GM19452 (cell line): ENCODE measurements around the gene MRGPRG.

Source experiments
- ATAC-seq: cut with Tn5 transposase; IDR thresholded peaks from one replicate; pipeline ENCODE4 v1.9.1; 2021; ENCODE audit not compliant: unreplicated experiment

MRGPRG gene

GRCh38 chr11:3225826-3226750 is 7.5 kb upstream of the MRGPRG start:
- no peak for ATAC-seq

- ATAC-seq, result no peak
These were observed 6.6 kb upstream of the MRGPRG start for GRCh38 chr11:3225159-3225758.

GRCh38 chr11:3224401-3225057 is 5.9 kb upstream of the MRGPRG start:
- ATAC-seq, result no peak

- no peak for ATAC-seq
These were observed 5.3 kb upstream of the MRGPRG start for GRCh38 chr11:3223932-3224381.

GRCh38 chr11:3222941-3223915 is 4.6 kb upstream of the MRGPRG start:
- ATAC-seq, result no peak

- ATAC-seq, result no peak
These were observed 3.6 kb upstream of the MRGPRG start for GRCh38 chr11:3222003-3222855.

- ATAC-seq, result no peak
These were observed 2.9 kb upstream of the MRGPRG start for GRCh38 chr11:3221408-3222002.

GRCh38 chr11:3220521-3221407 is 2.2 kb upstream of the MRGPRG start:
- no peak for ATAC-seq

GRCh38 chr11:3220101-3220500 is 1.5 kb upstream of the MRGPRG start:
- no peak for ATAC-seq

GRCh38 chr11:3219281-3219892 is 774 bp upstream of the MRGPRG start:
- no peak for ATAC-seq

GRCh38 chr11:3217818-3218482 is 663 bp downstream of the MRGPRG start:
- ATAC-seq, result no peak

- ATAC-seq, result no peak
These were observed 2.5 kb downstream of the MRGPRG start for GRCh38 chr11:3216027-3216525.

GRCh38 chr11:3215346-3216026 is 3.1 kb downstream of the MRGPRG start:
- ATAC-seq, result no peak

GRCh38 chr11:3214420-3214699 is 4.3 kb downstream of the MRGPRG start:
- no peak for ATAC-seq

GRCh38 chr11:3213659-3214419 is 4.8 kb downstream of the MRGPRG start:
- ATAC-seq, result no peak

- no peak for ATAC-seq
These were observed 10.3 kb downstream of the MRGPRG start for GRCh38 chr11:3208272-3208671.
